IPS-15b (cell line): ENCODE data around the gene TCF7L2.

Experiments
- H3K27me3 ChIP-seq: one replicate; pipeline ENCODE4 v1.6.1; 2013; ENCODE audit warnings: low read length; ENCODE audit not compliant: control insufficient read depth, insufficient read depth
- H3K36me3 ChIP-seq: one replicate; pipeline ENCODE4 v1.6.1; 2013; ENCODE audit warnings: low read length; ENCODE audit not compliant: control insufficient read depth, insufficient read depth
- H3K4me1 ChIP-seq: one replicate; pipeline ENCODE4 v1.6.1; 2013; ENCODE audit warnings: mild to moderate bottlenecking, low read length; ENCODE audit not compliant: control insufficient read depth, insufficient read depth
- H3K4me3 ChIP-seq: one replicate; pipeline ENCODE4 v1.5.1; 2013; ENCODE audit warnings: low read depth, low read length
- H3K9ac ChIP-seq: one replicate; pipeline ENCODE4 v1.6.1; 2013; ENCODE audit warnings: low read depth, mild to moderate bottlenecking, low read length
- H3K9me3 ChIP-seq: one replicate; pipeline ENCODE4 v1.6.1; 2013; ENCODE audit warnings: mild to moderate bottlenecking, low read length; ENCODE audit not compliant: control insufficient read depth, insufficient read depth

Gene TCF7L2

GRCh38 chr10:113044016-113044755 is 94.1 kb downstream of the TCF7L2 start:
- H3K9me3 ChIP-seq, result no peaks in the 10 kb centered on the region
- no peak overlapping the region for H3K9ac ChIP-seq
- H3K36me3 ChIP-seq, result no peaks in the 10 kb centered on the region
- peaks cover 17% of the 10 kb centered on the region for H3K4me1 ChIP-seq
- H3K27me3 ChIP-seq, result no peaks in the 10 kb centered on the region
- no peak overlapping the region for H3K4me3 ChIP-seq

- Histone ChIP-seq H3K4me1 (peaks cover 19% of the 10 kb centered on the region), H3K4me3 (no peak overlapping the region), H3K9ac (no peak overlapping the region), H3K27me3 (no peaks in the 10 kb centered on the region), H3K9me3 (no peaks in the 10 kb centered on the region), H3K36me3 (no peaks in the 10 kb centered on the region)
Observed at GRCh38 chr10:113045147-113046055, 95.4 kb downstream of the TCF7L2 start.

GRCh38 chr10:113047151-113047550 is 97.1 kb downstream of the TCF7L2 start:
- H3K9ac ChIP-seq, result no peak overlapping the region
- H3K4me1 ChIP-seq, result peaks cover 19% of the 10 kb centered on the region
- H3K36me3 ChIP-seq, result no peaks in the 10 kb centered on the region
- no peak overlapping the region for H3K4me3 ChIP-seq
- H3K27me3 ChIP-seq, result no peaks in the 10 kb centered on the region
- no peaks in the 10 kb centered on the region for H3K9me3 ChIP-seq

GRCh38 chr10:113047605-113047962 is 97.5 kb downstream of the TCF7L2 start:
- Histone ChIP-seq H3K27me3 (no peaks in the 10 kb centered on the region), H3K4me3 (no peak overlapping the region), H3K9ac (no peak overlapping the region), H3K9me3 (no peaks in the 10 kb centered on the region), H3K36me3 (no peaks in the 10 kb centered on the region), H3K4me1 (peaks cover 22% of the 10 kb centered on the region)

- no peaks in the 10 kb centered on the region for H3K27me3 ChIP-seq
- no peak overlapping the region for H3K4me3 ChIP-seq
- H3K36me3 ChIP-seq, result no peaks in the 10 kb centered on the region
- peaks cover 27% of the 10 kb centered on the region for H3K4me1 ChIP-seq
- no peaks in the 10 kb centered on the region for H3K9me3 ChIP-seq
- H3K9ac ChIP-seq, result no peak overlapping the region
Observed at GRCh38 chr10:113047963-113048781, 98.1 kb downstream of the TCF7L2 start.

DNA sequence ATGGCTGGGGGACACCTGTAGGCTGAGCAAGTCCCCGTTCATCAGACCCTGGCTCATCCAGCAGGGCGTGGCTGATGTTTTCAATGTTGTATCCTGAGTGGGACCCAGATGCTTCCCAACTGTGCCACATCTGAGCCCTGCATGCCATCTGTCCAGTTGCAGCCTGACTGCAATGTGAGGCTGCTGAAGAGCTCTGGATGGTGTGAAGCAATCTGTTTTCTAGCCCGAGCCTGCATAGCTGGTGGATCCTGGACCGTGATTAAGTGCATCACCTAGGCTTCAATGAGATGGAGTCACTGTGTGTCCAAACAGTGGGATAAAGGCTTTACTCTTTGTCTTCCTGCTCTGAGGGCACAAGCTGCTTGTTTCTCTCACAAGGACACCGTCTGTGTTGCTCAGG is 99.8 kb downstream of the TCF7L2 start:
- Histone ChIP-seq H3K4me1 (peaks cover 40% of the 10 kb centered on the region), H3K27me3 (no peaks in the 10 kb centered on the region), H3K9me3 (no peaks in the 10 kb centered on the region), H3K9ac (no peak overlapping the region), H3K4me3 (no peak overlapping the region), H3K36me3 (no peaks in the 10 kb centered on the region)

DNA sequence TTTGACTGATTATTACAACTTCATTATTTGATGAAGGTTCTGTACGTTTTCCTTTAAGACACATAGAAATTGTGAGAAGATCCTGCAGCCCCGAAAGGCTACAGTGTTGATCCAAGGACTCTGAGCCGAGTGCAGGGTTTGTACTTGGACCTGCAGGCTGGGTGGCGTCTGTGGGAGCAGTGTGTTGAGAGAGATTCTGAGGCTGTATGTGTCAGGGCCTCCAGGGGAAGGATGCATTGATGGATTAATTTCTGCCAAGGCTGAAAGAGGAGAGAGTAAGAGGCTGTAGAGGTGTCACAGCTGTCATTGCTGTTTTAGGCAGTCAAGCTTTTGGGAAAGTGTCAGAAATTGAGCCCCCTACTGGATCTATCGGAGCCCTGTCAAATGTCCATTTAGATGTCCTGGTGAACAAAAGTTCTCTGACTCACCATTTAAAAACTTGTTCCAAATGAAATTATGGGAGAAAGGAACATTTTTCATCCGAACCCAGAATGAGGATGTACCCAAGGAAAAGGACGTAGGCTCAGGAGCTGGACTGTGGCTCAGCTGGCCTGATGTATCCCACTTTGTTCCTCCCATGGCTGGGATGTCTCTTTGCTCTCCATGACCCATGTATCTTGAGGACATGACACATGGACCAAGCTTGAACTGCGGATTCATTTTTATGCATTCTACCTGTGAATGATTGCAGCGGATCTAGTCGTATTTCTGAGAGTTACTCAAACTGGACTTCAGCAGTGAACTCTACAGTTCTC is 102.2 kb downstream of the TCF7L2 start:
- Histone ChIP-seq H3K27me3 (no peaks in the 10 kb centered on the region), H3K9me3 (no peaks in the 10 kb centered on the region), H3K36me3 (no peaks in the 10 kb centered on the region), H3K9ac (no peak overlapping the region), H3K4me3 (no peak overlapping the region), H3K4me1 (peaks cover 42% of the 10 kb centered on the region)

DNA sequence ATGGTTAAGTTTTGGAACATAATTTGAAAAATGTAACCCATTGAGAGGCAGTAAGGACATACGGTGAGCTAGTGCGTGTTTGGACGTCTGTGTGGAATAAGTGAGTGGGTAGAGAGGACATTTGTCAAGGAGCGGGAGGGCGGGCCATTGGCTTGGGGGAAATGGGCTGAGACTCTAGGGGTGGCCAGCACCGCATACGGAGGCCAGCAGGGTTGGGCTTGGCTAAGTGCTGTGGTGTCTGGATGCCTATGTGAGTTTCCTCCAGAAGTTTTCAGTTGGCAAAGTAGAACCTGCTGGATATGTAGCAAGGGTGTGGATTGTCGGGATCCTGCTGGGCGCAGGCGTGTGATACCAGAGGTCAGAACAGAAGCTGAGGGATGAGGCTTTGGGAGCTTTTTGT is 103.0 kb downstream of the TCF7L2 start:
- no peak overlapping the region for H3K9ac ChIP-seq
- no peak overlapping the region for H3K4me3 ChIP-seq
- peaks cover 43% of the 10 kb centered on the region for H3K4me1 ChIP-seq
- H3K27me3 ChIP-seq, result no peaks in the 10 kb centered on the region
- H3K9me3 ChIP-seq, result no peaks in the 10 kb centered on the region
- no peaks in the 10 kb centered on the region for H3K36me3 ChIP-seq

DNA sequence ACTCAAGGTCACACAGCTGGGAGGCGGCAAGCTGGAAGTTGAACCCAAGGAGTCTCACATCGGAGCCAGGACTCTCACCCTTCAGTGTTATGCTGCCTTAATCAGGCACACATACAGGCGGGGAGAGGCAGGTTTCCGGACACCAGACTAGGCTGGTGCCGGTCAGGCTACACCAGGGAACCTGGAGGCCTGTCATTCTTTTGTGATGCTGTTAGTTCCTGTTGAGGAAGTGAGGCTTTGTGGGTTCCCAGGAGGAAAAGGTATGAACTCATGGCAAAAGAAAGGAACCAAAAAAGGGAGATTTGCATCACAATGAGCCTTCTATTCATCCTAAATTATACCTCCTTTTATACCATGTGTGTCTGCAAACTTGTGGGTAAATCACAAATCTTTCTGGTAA is 103.8 kb downstream of the TCF7L2 start:
- no peaks in the 10 kb centered on the region for H3K9me3 ChIP-seq
- no peak overlapping the region for H3K9ac ChIP-seq
- H3K27me3 ChIP-seq, result no peaks in the 10 kb centered on the region
- no peak overlapping the region for H3K4me3 ChIP-seq
- peaks cover 51% of the 10 kb centered on the region for H3K4me1 ChIP-seq
- H3K36me3 ChIP-seq, result no peaks in the 10 kb centered on the region

GRCh38 chr10:113055458-113055857 is 105.4 kb downstream of the TCF7L2 start:
- Histone ChIP-seq H3K9ac (no peak overlapping the region), H3K9me3 (no peaks in the 10 kb centered on the region), H3K4me1 (peaks cover 63% of the 10 kb centered on the region), H3K27me3 (no peaks in the 10 kb centered on the region), H3K36me3 (no peaks in the 10 kb centered on the region), H3K4me3 (no peak overlapping the region)

GRCh38 chr10:113056030-113056429 is 106.0 kb downstream of the TCF7L2 start:
- Histone ChIP-seq H3K27me3 (no peaks in the 10 kb centered on the region), H3K9ac (no peak overlapping the region), H3K4me3 (no peak overlapping the region), H3K36me3 (no peaks in the 10 kb centered on the region), H3K9me3 (no peaks in the 10 kb centered on the region), H3K4me1 (peaks cover 66% of the 10 kb centered on the region)
